ENCODE results near the gene ZBTB33. TPM values are rescaled to one million over a fixed set of nuclear protein-coding genes. Genes with fewer than 3 reads are reported as not detected.

ZBTB33 gene
- total RNA-seq, 1 donor from 2014 or later: 6.8 TPM

- intact Hi-C loops (cut with DNase I): loop anchor here (10.0 kb wide), 1 partner anchor 211 kb away; the partner anchor contains the start of gene LAMP2
- DNase-seq (ENCODE audit: missing footprints) (no peak), ATAC-seq (no peak)
Observed at GRCh38 chrX:120253784-120254183, 3.2 kb downstream of the ZBTB33 start.

- ATAC-seq: no peak
- DNase-seq (ENCODE audit: missing footprints): no peak
- intact Hi-C loops (cut with DNase I): no loop called here
Observed at GRCh38 chrX:120260369-120260768, 9.8 kb downstream of the ZBTB33 start.

- intact Hi-C loops (cut with DNase I): no loop called here
- DNase-seq (ENCODE audit: missing footprints): no peak
- ATAC-seq: no peak
Observed at GRCh38 chrX:120262859-120263708, 12.5 kb downstream of the ZBTB33 start.

GRCh38 chrX:120264341-120264740 is 13.7 kb downstream of the ZBTB33 start:
- intact Hi-C loops (cut with DNase I): no loop called here
- ATAC-seq (no peak), DNase-seq (ENCODE audit: missing footprints) (no peak)

- DNase-seq (ENCODE audit: missing footprints) (no peak), ATAC-seq (peak; percentile 52)
- intact Hi-C loops (cut with DNase I): no loop called here
Observed at GRCh38 chrX:120269373-120270035, 18.9 kb downstream of the ZBTB33 start.

- DNase-seq (ENCODE audit: missing footprints): no peak
- ATAC-seq: no peak
- intact Hi-C loops (cut with DNase I): no loop called here
Observed at GRCh38 chrX:120270567-120270966, 20.0 kb downstream of the ZBTB33 start.

GRCh38 chrX:120271218-120271617 is 20.6 kb downstream of the ZBTB33 start:
- intact Hi-C loops (cut with DNase I): no loop called here
- ATAC-seq (no peak), DNase-seq (ENCODE audit: missing footprints) (no peak)

- DNase-seq (ENCODE audit: missing footprints): no peak
- no peak for ATAC-seq
- intact Hi-C loops (cut with DNase I): no loop called here
Observed at GRCh38 chrX:120274145-120274544, 23.5 kb downstream of the ZBTB33 start.

- DNase-seq (ENCODE audit: missing footprints): no peak
- intact Hi-C loops (cut with DNase I): no loop called here
- ATAC-seq: no peak
Observed at GRCh38 chrX:120274958-120275357, 24.3 kb downstream of the ZBTB33 start.

- intact Hi-C loops (cut with DNase I): no loop called here
- DNase-seq (ENCODE audit: missing footprints) (no peak), ATAC-seq (no peak)
Observed at GRCh38 chrX:120281021-120281624, 30.5 kb downstream of the ZBTB33 start.

GRCh38 chrX:120281761-120282160 is 31.1 kb downstream of the ZBTB33 start:
- DNase-seq (ENCODE audit: missing footprints) (no peak), ATAC-seq (no peak)
- intact Hi-C loops (cut with DNase I): no loop called here

- intact Hi-C loops (cut with DNase I): no loop called here
- ATAC-seq (no peak), DNase-seq (ENCODE audit: missing footprints) (no peak)
Observed at GRCh38 chrX:120282697-120283096, 32.1 kb downstream of the ZBTB33 start.

- DNase-seq (ENCODE audit: missing footprints) (no peak), ATAC-seq (no peak)
- intact Hi-C loops (cut with DNase I): no loop called here
Observed at GRCh38 chrX:120286733-120287512, 36.3 kb downstream of the ZBTB33 start.

GRCh38 chrX:120287513-120288112 is 37.0 kb downstream of the ZBTB33 start:
- DNase-seq (ENCODE audit: missing footprints) (no peak), ATAC-seq (no peak)
- intact Hi-C loops (cut with DNase I): no loop called here

GRCh38 chrX:120290107-120290506 is 39.5 kb downstream of the ZBTB33 start:
- no peak for DNase-seq (ENCODE audit: missing footprints)
- intact Hi-C loops (cut with DNase I): no loop called here
- ATAC-seq: no peak

GRCh38 chrX:120291211-120291610 is 40.6 kb downstream of the ZBTB33 start:
- intact Hi-C loops (cut with DNase I): no loop called here
- ATAC-seq: no peak
- DNase-seq (ENCODE audit: missing footprints): no peak

- intact Hi-C loops (cut with DNase I): no loop called here
- DNase-seq (ENCODE audit: missing footprints) (no peak), ATAC-seq (no peak)
Observed at GRCh38 chrX:120293015-120293414, 42.4 kb downstream of the ZBTB33 start.

- intact Hi-C loops (cut with DNase I): no loop called here
- DNase-seq (ENCODE audit: missing footprints): no peak
- no peak for ATAC-seq
Observed at GRCh38 chrX:120294651-120295050, 44.0 kb downstream of the ZBTB33 start.

GRCh38 chrX:120297923-120298322 is 47.3 kb downstream of the ZBTB33 start:
- ATAC-seq (no peak), DNase-seq (ENCODE audit: missing footprints) (no peak)
- intact Hi-C loops (cut with DNase I): no loop called here
